ENCODE results near the gene COQ8A.

The COQ8A gene

GRCh38 chr1:226986496-226987178 is 46.5 kb downstream of the COQ8A start:
- no peak for DNase-seq (ENCODE audit: extremely low read depth, low read depth)

GRCh38 chr1:226987179-226987536 is 47.1 kb downstream of the COQ8A start:
- TF ChIP-seq CTCF (IDR thresholded peaks at IDR 0.05; ENCODE audit: low read depth, low read length): no peak
- no peak for DNase-seq (ENCODE audit: extremely low read depth, low read depth)

More at GRCh38 chr1:226986496-226987178, 46.5 kb downstream of the COQ8A start:
- no peak for TF ChIP-seq CTCF (IDR thresholded peaks at IDR 0.05; ENCODE audit: low read depth, low read length)

GRCh38 chr1:226987623-226988333 is 47.7 kb downstream of the COQ8A start:
- DNase-seq (ENCODE audit: extremely low read depth, low read depth): no peak
- no peak for TF ChIP-seq CTCF (IDR thresholded peaks at IDR 0.05; ENCODE audit: low read depth, low read length)

GRCh38 chr1:226988334-226988666 is 48.2 kb downstream of the COQ8A start:
- TF ChIP-seq CTCF (IDR thresholded peaks at IDR 0.05; ENCODE audit: low read depth, low read length): no peak
- DNase-seq (ENCODE audit: extremely low read depth, low read depth): no peak

- no peak for TF ChIP-seq CTCF (IDR thresholded peaks at IDR 0.05; ENCODE audit: low read depth, low read length)
- no peak for DNase-seq (ENCODE audit: extremely low read depth, low read depth)
Measured at GRCh38 chr1:226989085-226989920, 49.2 kb downstream of the COQ8A start.

- TF ChIP-seq CTCF (IDR thresholded peaks at IDR 0.05; ENCODE audit: low read depth, low read length): no peak
- DNase-seq (ENCODE audit: extremely low read depth, low read depth): no peak
Measured at GRCh38 chr1:226990133-226990716, 50.1 kb downstream of the COQ8A start.
